ENCODE results near the gene KRT85. TPM values are rescaled to one million over a fixed set of nuclear protein-coding genes. Genes with fewer than 3 reads are reported as not detected.

Gene KRT85
- total and polyA plus RNA-seq, 2 donors from 2014 or later, result 0.58 TPM; not detected in 1

DNA sequence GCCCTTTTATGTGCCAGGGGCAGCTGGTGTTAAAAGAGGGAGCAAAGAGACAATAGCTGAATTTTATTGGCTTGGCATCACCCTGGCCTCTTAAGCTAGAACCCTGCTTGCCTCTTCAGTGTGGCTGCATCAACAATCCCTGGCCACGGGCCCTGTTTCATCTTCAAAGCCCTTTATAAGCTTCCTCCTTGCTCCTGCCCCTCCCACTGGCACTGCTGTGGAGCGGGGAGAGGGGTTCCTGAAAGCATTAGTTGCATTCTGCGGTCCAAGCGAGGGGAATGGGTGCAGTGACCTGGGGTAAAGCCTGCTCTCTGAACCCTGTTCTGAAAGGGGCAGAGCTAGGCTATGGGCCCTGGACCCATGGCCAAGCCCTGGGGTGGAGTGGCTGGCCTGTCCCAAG lies 45.9 kb downstream of the KRT85 start:
- H3K27me3 ChIP-seq (ENCODE audit: control insufficient read depth, insufficient read depth, low read length), result no peaks in the 10 kb centered on the region
- DNase-seq, result peak in 1 of 5 donors; percentile 14
- H3K4me1 ChIP-seq (ENCODE audit: control insufficient read depth in 2 of 3, insufficient read depth in 2 of 3, low read depth in 1 of 3, low read length in 3 of 3), result no peaks in the 10 kb centered on the region
- no peak for FAIRE-seq
- no peaks in the 10 kb centered on the region for H3K36me3 ChIP-seq (ENCODE audit: control insufficient read depth in 2 of 3, insufficient read depth in 3 of 3, low read length in 3 of 3)
- no peak overlapping the region for H3K4me3 ChIP-seq (ENCODE audit: low read length in 3 of 3)
- no peak overlapping the region for H3K27ac ChIP-seq (ENCODE audit: low read depth in 2 of 2, low read length in 2 of 2)
- H3K9ac ChIP-seq (ENCODE audit: low read length in 3 of 3), result no peak overlapping the region
- intact Hi-C loops (cut with DNase I), result no loop called here
- TF ChIP-seq CTCF (IDR thresholded peaks at IDR 0.05; ENCODE audit: borderline replicate concordance, extremely low read depth, insufficient read depth), result no peak
- H3K9me3 ChIP-seq (ENCODE audit: control insufficient read depth in 2 of 3, insufficient read depth in 1 of 3, low read length in 3 of 3), result no peaks in the 10 kb centered on the region

GRCh38 chr12:52320784-52321400 lies 46.4 kb downstream of the KRT85 start, which contains the start of gene KRT83:
Gene KRT83, minus strand, starts transcription at chr12:52321398. Its CDS starts 63 bp downstream, at chr12:52321335.
- no peak within 1 kb of the TSS for H3K9ac ChIP-seq (ENCODE audit: low read length in 3 of 3)
- peak in 1 of 5 donors; percentile 41 for DNase-seq
- H3K4me3 ChIP-seq (ENCODE audit: low read length in 3 of 3), result no peak within 1 kb of the TSS
- intact Hi-C loops (cut with DNase I), result no loop called here
- no peaks in the 10 kb centered on the region for H3K27me3 ChIP-seq (ENCODE audit: control insufficient read depth, insufficient read depth, low read length)
- no peak within 1 kb of the TSS for H3K27ac ChIP-seq (ENCODE audit: low read depth in 2 of 2, low read length in 2 of 2)
- no peak for FAIRE-seq
- H3K4me1 ChIP-seq (ENCODE audit: control insufficient read depth in 2 of 3, insufficient read depth in 2 of 3, low read depth in 1 of 3, low read length in 3 of 3), result no peaks in the 10 kb centered on the region
- no peak for TF ChIP-seq CTCF (IDR thresholded peaks at IDR 0.05; ENCODE audit: borderline replicate concordance, extremely low read depth, insufficient read depth)
- H3K9me3 ChIP-seq (ENCODE audit: control insufficient read depth in 2 of 3, insufficient read depth in 1 of 3, low read length in 3 of 3), result no peaks in the 10 kb centered on the region
- no peaks in the 10 kb centered on the region for H3K36me3 ChIP-seq (ENCODE audit: control insufficient read depth in 2 of 3, insufficient read depth in 3 of 3, low read length in 3 of 3)

GRCh38 chr12:52319097-52319496 lies 48.2 kb downstream of the KRT85 start:
- H3K9me3 ChIP-seq (ENCODE audit: control insufficient read depth in 2 of 3, insufficient read depth in 1 of 3, low read length in 3 of 3), result no peaks in the 10 kb centered on the region
- peak in 3 of 5 donors; percentile 7 to 45 (median 8) for DNase-seq
- no peak overlapping the region for H3K4me3 ChIP-seq (ENCODE audit: low read length in 3 of 3)
- TF ChIP-seq CTCF (IDR thresholded peaks at IDR 0.05; ENCODE audit: borderline replicate concordance, extremely low read depth, insufficient read depth), result no peak
- H3K9ac ChIP-seq (ENCODE audit: low read length in 3 of 3), result no peak overlapping the region
- no peaks in the 10 kb centered on the region for H3K36me3 ChIP-seq (ENCODE audit: control insufficient read depth in 2 of 3, insufficient read depth in 3 of 3, low read length in 3 of 3)
- no peaks in the 10 kb centered on the region for H3K4me1 ChIP-seq (ENCODE audit: control insufficient read depth in 2 of 3, insufficient read depth in 2 of 3, low read depth in 1 of 3, low read length in 3 of 3)
- intact Hi-C loops (cut with DNase I), result no loop called here
- H3K27me3 ChIP-seq (ENCODE audit: control insufficient read depth, insufficient read depth, low read length), result no peaks in the 10 kb centered on the region
- no peak for FAIRE-seq
- H3K27ac ChIP-seq (ENCODE audit: low read depth in 2 of 2, low read length in 2 of 2), result no peak overlapping the region

All from kidney (tissue), 14 donors.